K562 (cell line): ENCODE results near the gene ZNF679. TPM values are rescaled to one million over a fixed set of nuclear protein-coding genes. Genes with fewer than 3 reads are reported as not detected.

Source experiments
- BCOR ChIP-seq: fragments of 450-650 bp; IDR thresholded peaks from 2 replicates; pipeline ENCODE4 v1.6.1; 2016
- FOXJ3 ChIP-seq: sonication (generic); formaldehyde crosslinking; IDR thresholded peaks from 2 replicates; pipeline ENCODE4 v1.4.0; 2020; ENCODE audit warnings: mild to moderate bottlenecking, missing genetic modification reagents
- KAT2B ChIP-seq: IDR thresholded peaks from one replicate; pipeline ENCODE4 v1.6.1; 2012; ENCODE audit warnings: low read depth, mild to moderate bottlenecking, control low read depth, inconsistent platforms, low read length, moderate library complexity
- NFXL1 ChIP-seq: fragments of 450-650 bp; formaldehyde crosslinking; IDR thresholded peaks from 2 replicates; pipeline ENCODE4 v1.4.0; 2021; ENCODE audit warnings: mild to moderate bottlenecking
- POLR3G ChIP-seq: IDR thresholded peaks from 2 replicates; pipeline ENCODE4 v1.6.1; 2011; ENCODE audit not compliant: insufficient read length, insufficient replicate concordance; ENCODE audit errors: extremely low read depth
- RREB1 ChIP-seq: fragments of 250-450 bp; sonication (Bioruptor Pico); IDR thresholded peaks from 2 replicates; pipeline ENCODE4 v1.4.0; 2020
- YY1 ChIP-seq, 3 experiments: IDR thresholded peaks; 2 replicates each; pipeline ENCODE4 v1.6.1; 2011; ENCODE audit warnings: low read length in 2 of 3, mild to moderate bottlenecking in 2 of 3, moderate library complexity in 2 of 3, borderline replicate concordance in 1 of 3, control low read depth in 1 of 3, low read depth in 1 of 3; ENCODE audit not compliant: insufficient read depth in 3 of 3, insufficient replicate concordance in 2 of 3, control insufficient read depth in 1 of 3, insufficient read length in 1 of 3; ENCODE audit errors: extremely low read depth in 1 of 3
- ZNF121 ChIP-seq: sonication (generic); formaldehyde crosslinking; conservative IDR thresholded peaks from 2 replicates; pipeline ENCODE4 v1.8.0; 2022; ENCODE audit warnings: missing genetic modification reagents
- ZNF23 ChIP-seq: fragments of 250-450 bp; sonication (Bioruptor Pico); IDR thresholded peaks from 2 replicates; pipeline ENCODE4 v1.4.0; 2020; ENCODE audit warnings: mild to moderate bottlenecking
- ZNF592 ChIP-seq: fragments of 450-650 bp; IDR thresholded peaks from 2 replicates; pipeline ENCODE4 v1.6.1; 2017; ENCODE audit warnings: antibody characterized with exemption, mild to moderate bottlenecking
- ZNF668 ChIP-seq: fragments of 250-450 bp; sonication (Bioruptor Pico); IDR thresholded peaks from 2 replicates; pipeline ENCODE4 v1.8.0; 2022; ENCODE audit warnings: mild to moderate bottlenecking, inconsistent platforms
- polyA plus RNA-seq, 8 experiments: library from polyadenylated mRNA; depleted of rRNA in 4 of 8; stranded (reverse) in 5 of 8; unstranded in 3 of 8; fragments of >200 nt; fragmentation: Nextera tagmentation in 2 of 8; fragmentation: Illumina TruSeq in 1 of 8; extraction: Ambion mirVana in 2 of 8; extraction: Trizol in 1 of 8; gene quantifications; 2 replicates each; pipeline versions ENCODE4 v1.2.1 to v1.2.3, GENCODE V29; 2011 to 2014; ENCODE audit warnings: inconsistent platforms in 1 of 8, missing spikeins in 1 of 8
- total RNA-seq, 7 experiments: library from RNA; depleted of rRNA in 6 of 7; stranded (reverse); fragments of >200 nt in 6 of 7; fragmentation: Illumina TruSeq in 2 of 7; extraction: Trizol in 2 of 7; gene quantifications; 2 replicates each; pipeline versions ENCODE4 v1.2.1 to v1.2.3, GENCODE V29; 2011 to 2021; ENCODE audit warnings: low replicate concordance in 1 of 7
- TF ChIP-seq, protein P1 (sequence below): IDR thresholded peaks from 2 replicates; pipeline ENCODE4 v1.6.1; 2011; ENCODE audit warnings: borderline replicate concordance, low read depth, mild to moderate bottlenecking, moderate library complexity, low read length; ENCODE audit not compliant: insufficient read depth, poor library complexity, severe bottlenecking
- TF ChIP-seq, protein P2 (sequence below): sonication (generic); formaldehyde crosslinking; IDR thresholded peaks from 2 replicates; pipeline ENCODE4 v1.8.1; 2023; ENCODE audit warnings: mild to moderate bottlenecking, missing genetic modification reagents

Gene ZNF679
- total and polyA plus RNA-seq, 9 of the 15 experiments (the other 6 are each of a cell fraction or from before 2014, with no cell fraction given) = not detected

GRCh38 chr7:64313740-64314491 is 85.6 kb downstream of the ZNF679 start, which contains the start of gene ZNF736 (continued):
- TF ChIP-seq, protein P1, sequence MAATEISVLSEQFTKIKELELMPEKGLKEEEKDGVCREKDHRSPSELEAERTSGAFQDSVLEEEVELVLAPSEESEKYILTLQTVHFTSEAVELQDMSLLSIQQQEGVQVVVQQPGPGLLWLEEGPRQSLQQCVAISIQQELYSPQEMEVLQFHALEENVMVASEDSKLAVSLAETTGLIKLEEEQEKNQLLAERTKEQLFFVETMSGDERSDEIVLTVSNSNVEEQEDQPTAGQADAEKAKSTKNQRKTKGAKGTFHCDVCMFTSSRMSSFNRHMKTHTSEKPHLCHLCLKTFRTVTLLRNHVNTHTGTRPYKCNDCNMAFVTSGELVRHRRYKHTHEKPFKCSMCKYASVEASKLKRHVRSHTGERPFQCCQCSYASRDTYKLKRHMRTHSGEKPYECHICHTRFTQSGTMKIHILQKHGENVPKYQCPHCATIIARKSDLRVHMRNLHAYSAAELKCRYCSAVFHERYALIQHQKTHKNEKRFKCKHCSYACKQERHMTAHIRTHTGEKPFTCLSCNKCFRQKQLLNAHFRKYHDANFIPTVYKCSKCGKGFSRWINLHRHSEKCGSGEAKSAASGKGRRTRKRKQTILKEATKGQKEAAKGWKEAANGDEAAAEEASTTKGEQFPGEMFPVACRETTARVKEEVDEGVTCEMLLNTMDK = no peak
- TF ChIP-seq POLR3G (no peak), FOXJ3 (CRISPR knock-in tag) (no peak), ZNF668 (CRISPR knock-in tag) (no peak), ZNF592 (no peak), ZNF121 (no peak; the same call in 1 of the 2 replicates), NFXL1 (CRISPR knock-in tag) (no peak), RREB1 (CRISPR knock-in tag) (no peak), ZNF23 (CRISPR knock-in tag) (no peak), BCOR (no peak), KAT2B (no peak), YY1 (IDR thresholded peaks at IDR 0.05; ENCODE audit: borderline replicate concordance in 1 of 3, control insufficient read depth in 1 of 3, extremely low read depth in 1 of 3, insufficient read depth in 3 of 3, insufficient read length in 1 of 3, insufficient replicate concordance in 2 of 3, low read depth in 1 of 3, low read length in 2 of 3) (peak; percentile 28 to 90 (median 68))
- TF ChIP-seq, protein P2, sequence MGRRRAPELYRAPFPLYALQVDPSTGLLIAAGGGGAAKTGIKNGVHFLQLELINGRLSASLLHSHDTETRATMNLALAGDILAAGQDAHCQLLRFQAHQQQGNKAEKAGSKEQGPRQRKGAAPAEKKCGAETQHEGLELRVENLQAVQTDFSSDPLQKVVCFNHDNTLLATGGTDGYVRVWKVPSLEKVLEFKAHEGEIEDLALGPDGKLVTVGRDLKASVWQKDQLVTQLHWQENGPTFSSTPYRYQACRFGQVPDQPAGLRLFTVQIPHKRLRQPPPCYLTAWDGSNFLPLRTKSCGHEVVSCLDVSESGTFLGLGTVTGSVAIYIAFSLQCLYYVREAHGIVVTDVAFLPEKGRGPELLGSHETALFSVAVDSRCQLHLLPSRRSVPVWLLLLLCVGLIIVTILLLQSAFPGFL (CRISPR knock-in tag) = no peak
